ENCODE measurements around the gene SMAP2.

The SMAP2 gene

DNA sequence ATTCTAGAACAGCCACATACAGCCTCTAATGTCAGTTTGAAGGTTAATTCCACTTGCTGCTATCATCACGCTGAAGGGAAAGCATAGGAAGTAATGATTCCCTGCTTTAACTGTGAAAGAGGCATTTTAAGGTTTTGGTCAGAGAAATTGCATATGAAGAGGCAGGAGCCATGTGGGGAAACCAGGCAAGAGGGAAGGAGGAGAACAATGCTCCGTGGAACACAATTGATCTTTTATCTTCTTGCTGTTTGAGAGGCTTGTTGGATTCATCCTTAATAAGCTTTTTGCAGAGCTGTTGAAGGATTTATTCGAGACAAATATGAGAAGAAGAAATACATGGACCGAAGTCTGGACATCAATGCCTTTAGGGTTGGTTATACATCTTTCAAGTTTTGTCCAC is 35.9 kb downstream of the SMAP2 start:
- H3K9me3 ChIP-seq (replicated peaks; ENCODE audit: low read length), result no peaks in the 10 kb centered on the region
- no peaks in the 10 kb centered on the region for H3K4me1 ChIP-seq (ENCODE audit: control insufficient read depth, insufficient read depth, low read length)
- H3K9ac ChIP-seq (ENCODE audit: low read depth, low read length), result no peak overlapping the region
- H3K27me3 ChIP-seq (ENCODE audit: control insufficient read depth, insufficient read depth, low read length), result no peaks in the 10 kb centered on the region
- H3K4me3 ChIP-seq (ENCODE audit: low read length), result no peak overlapping the region
- no peak overlapping the region for H3K4me2 ChIP-seq (ENCODE audit: low read length)
- peaks cover 8% of the 10 kb centered on the region for H3K36me3 ChIP-seq (ENCODE audit: insufficient read depth, low read length)

DNA sequence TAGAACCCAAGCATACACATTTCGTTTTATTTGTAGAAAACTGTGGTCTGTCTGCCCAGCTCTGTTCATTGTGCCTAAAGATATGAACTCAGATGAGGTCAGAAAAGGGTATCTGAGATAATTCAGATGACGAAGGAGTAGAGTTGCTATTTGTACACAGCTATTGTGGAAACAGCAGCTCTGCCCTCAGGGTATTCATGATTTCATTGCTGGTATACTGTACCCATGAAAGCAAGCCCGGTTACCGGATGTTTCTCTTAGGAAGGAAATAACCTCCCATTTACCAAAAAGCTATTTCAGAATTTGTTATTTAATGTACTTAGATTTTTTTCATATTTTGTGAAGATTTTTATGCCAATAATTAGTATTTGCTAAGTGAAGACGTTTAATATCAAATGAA is 37.8 kb downstream of the SMAP2 start:
- H3K4me1 ChIP-seq (ENCODE audit: control insufficient read depth, insufficient read depth, low read length), result no peaks in the 10 kb centered on the region
- H3K9me3 ChIP-seq (replicated peaks; ENCODE audit: low read length), result no peaks in the 10 kb centered on the region
- H3K27me3 ChIP-seq (ENCODE audit: control insufficient read depth, insufficient read depth, low read length), result no peaks in the 10 kb centered on the region
- H3K4me3 ChIP-seq (ENCODE audit: low read length), result no peak overlapping the region
- peaks cover 18% of the 10 kb centered on the region for H3K36me3 ChIP-seq (ENCODE audit: insufficient read depth, low read length)
- no peak overlapping the region for H3K4me2 ChIP-seq (ENCODE audit: low read length)
- no peak overlapping the region for H3K9ac ChIP-seq (ENCODE audit: low read depth, low read length)

DNA sequence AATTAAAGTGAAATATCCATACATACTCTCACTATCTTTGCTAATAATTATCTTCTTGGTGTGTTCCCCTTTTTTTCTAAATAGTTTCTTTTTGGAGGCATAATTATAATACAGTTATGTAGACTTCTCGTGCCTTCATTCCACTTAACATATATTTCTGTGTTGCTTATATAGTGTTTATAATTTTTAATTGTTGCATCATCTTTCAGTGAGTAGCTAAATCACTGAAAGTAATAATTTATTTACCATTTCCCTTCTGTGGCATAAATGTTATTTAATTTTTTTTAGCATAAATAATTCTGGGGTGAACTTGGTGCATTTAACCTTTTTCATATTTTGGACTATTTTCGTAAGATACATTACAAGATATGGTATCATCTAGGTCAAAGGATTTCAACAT is 38.3 kb downstream of the SMAP2 start:
- Histone ChIP-seq H3K36me3 (ENCODE audit: insufficient read depth, low read length) (peaks cover 24% of the 10 kb centered on the region), H3K27me3 (ENCODE audit: control insufficient read depth, insufficient read depth, low read length) (no peaks in the 10 kb centered on the region), H3K4me2 (ENCODE audit: low read length) (no peak overlapping the region), H3K9ac (ENCODE audit: low read depth, low read length) (no peak overlapping the region), H3K9me3 (replicated peaks; ENCODE audit: low read length) (no peaks in the 10 kb centered on the region), H3K4me3 (ENCODE audit: low read length) (no peak overlapping the region), H3K4me1 (ENCODE audit: control insufficient read depth, insufficient read depth, low read length) (no peaks in the 10 kb centered on the region)

DNA sequence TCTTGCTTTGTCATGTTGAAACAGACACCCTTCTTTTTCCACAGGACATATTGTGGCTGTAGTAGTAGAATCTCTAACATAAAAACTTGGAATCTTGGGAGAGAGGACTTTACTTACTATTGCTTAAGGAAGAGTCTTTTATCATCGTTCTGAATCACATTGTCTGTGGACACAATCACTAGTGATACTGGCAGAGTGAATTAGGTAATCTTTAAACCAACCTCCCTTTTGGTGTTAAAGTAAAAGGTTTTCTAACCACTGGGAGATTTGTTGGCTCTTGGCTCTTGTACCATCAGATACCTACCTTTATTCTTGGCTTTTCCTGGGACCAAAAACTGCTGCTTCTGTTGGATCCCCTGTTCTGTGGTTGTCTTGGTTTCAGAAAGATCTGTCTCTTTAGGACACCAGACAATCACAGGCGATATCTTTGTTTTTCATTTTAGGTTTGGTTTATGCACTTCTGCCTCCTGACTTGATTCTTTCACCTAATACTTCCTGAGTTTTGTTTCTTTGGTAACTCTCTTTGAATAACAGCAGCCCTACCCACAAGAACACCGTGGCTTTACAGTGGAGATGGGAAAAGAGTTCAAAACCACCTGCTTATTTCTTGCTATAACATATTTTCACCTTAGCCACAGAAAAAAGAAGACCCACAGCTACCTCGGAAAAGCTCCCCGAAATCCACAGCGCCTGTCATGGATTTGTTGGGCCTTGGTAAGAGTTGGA is 40.2 kb downstream of the SMAP2 start:
- no peak overlapping the region for H3K9ac ChIP-seq (ENCODE audit: low read depth, low read length)
- no peaks in the 10 kb centered on the region for H3K4me1 ChIP-seq (ENCODE audit: control insufficient read depth, insufficient read depth, low read length)
- no peaks in the 10 kb centered on the region for H3K27me3 ChIP-seq (ENCODE audit: control insufficient read depth, insufficient read depth, low read length)
- peaks cover 40% of the 10 kb centered on the region for H3K36me3 ChIP-seq (ENCODE audit: insufficient read depth, low read length)
- no peak overlapping the region for H3K4me3 ChIP-seq (ENCODE audit: low read length)
- H3K4me2 ChIP-seq (ENCODE audit: low read length), result no peak overlapping the region
- no peaks in the 10 kb centered on the region for H3K9me3 ChIP-seq (replicated peaks; ENCODE audit: low read length)

DNA sequence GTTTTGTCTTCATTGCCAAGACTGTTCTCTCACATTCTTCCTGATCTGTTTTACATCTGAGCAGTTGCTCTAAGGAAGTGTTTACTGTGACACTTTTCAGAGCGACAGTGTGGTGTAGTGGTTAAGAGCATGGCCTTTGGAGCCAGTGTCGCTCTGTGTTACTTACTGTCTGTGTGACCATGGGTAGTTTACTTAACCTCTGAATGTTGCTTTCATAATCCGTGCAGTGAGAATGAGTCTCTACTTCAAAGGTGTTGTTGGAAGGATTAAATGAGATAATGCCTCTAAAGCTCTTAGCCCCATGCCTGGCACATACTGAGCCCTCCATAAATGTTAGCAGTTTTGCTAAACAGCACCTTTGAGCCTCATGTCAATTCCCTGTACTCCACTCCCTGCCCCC is 40.8 kb downstream of the SMAP2 start:
- no peaks in the 10 kb centered on the region for H3K9me3 ChIP-seq (replicated peaks; ENCODE audit: low read length)
- peaks cover 41% of the 10 kb centered on the region for H3K36me3 ChIP-seq (ENCODE audit: insufficient read depth, low read length)
- H3K4me2 ChIP-seq (ENCODE audit: low read length), result no peak overlapping the region
- H3K9ac ChIP-seq (ENCODE audit: low read depth, low read length), result no peak overlapping the region
- H3K4me1 ChIP-seq (ENCODE audit: control insufficient read depth, insufficient read depth, low read length), result no peaks in the 10 kb centered on the region
- no peaks in the 10 kb centered on the region for H3K27me3 ChIP-seq (ENCODE audit: control insufficient read depth, insufficient read depth, low read length)
- no peak overlapping the region for H3K4me3 ChIP-seq (ENCODE audit: low read length)

DNA sequence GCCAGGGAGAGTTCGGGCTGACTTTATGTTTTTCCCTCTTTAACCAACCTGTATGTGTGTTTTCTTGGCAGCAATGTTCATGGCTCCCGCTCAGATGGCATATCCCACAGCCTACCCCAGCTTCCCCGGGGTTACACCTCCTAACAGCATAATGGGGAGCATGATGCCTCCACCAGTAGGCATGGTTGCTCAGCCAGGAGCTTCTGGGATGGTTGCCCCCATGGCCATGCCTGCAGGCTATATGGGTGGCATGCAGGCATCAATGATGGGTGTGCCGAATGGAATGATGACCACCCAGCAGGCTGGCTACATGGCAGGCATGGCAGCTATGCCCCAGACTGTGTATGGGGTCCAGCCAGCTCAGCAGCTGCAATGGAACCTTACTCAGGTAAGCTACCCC is 43.2 kb downstream of the SMAP2 start:
- Histone ChIP-seq H3K9ac (ENCODE audit: low read depth, low read length) (no peak overlapping the region), H3K36me3 (ENCODE audit: insufficient read depth, low read length) (peaks cover 43% of the 10 kb centered on the region), H3K4me2 (ENCODE audit: low read length) (no peak overlapping the region), H3K4me3 (ENCODE audit: low read length) (no peak overlapping the region), H3K27me3 (ENCODE audit: control insufficient read depth, insufficient read depth, low read length) (no peaks in the 10 kb centered on the region), H3K4me1 (ENCODE audit: control insufficient read depth, insufficient read depth, low read length) (no peaks in the 10 kb centered on the region), H3K9me3 (replicated peaks; ENCODE audit: low read length) (no peaks in the 10 kb centered on the region)

DNA sequence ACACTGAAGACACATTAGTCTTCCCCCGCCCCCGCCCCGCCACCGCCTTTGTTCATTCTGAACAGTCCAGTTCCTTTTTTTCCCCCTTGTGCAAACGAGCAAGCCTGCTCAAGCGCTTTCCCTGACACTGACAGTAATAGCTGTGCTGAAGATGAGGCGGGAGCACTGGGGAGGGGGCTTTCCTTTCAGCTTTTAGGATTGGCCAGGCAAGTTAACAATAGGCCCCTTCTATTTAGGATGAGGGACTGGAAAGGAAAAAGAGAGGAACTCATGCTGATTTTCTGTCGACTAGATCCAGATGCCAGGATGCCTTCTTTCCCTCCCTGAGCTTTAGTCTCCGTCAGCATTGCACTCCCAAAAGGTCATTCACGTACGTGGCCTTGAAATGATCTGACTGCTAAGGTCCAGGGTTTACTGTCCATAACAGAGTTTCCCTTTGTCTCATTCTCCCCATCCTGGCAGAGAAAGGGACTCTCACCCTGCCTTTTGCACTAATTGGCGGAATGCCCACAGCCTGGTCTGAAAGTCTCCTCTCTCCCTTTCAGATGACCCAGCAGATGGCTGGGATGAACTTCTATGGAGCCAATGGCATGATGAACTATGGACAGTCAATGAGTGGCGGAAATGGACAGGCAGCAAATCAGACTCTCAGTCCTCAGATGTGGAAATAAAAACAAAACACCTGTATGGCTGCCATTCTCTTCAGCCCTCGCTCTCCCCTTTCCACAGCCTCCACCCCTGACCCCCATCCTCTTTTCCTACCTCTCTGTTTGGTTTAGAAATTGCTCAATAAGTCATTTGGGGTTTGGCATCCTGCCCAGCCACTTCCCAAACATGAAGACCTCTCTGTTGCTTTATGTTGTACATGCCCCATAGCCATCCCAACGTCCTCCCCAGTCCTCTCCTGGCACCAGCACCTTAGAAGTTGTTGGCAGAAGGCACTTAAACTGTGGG is 48.2 kb downstream of the SMAP2 start:
- H3K9ac ChIP-seq (ENCODE audit: low read depth, low read length), result no peak overlapping the region
- H3K4me2 ChIP-seq (ENCODE audit: low read length), result no peak overlapping the region
- no peaks in the 10 kb centered on the region for H3K27me3 ChIP-seq (ENCODE audit: control insufficient read depth, insufficient read depth, low read length)
- no peak overlapping the region for H3K4me3 ChIP-seq (ENCODE audit: low read length)
- H3K36me3 ChIP-seq (ENCODE audit: insufficient read depth, low read length), result peaks cover 41% of the 10 kb centered on the region
- H3K4me1 ChIP-seq (ENCODE audit: control insufficient read depth, insufficient read depth, low read length), result no peaks in the 10 kb centered on the region
- H3K9me3 ChIP-seq (replicated peaks; ENCODE audit: low read length), result no peaks in the 10 kb centered on the region

DNA sequence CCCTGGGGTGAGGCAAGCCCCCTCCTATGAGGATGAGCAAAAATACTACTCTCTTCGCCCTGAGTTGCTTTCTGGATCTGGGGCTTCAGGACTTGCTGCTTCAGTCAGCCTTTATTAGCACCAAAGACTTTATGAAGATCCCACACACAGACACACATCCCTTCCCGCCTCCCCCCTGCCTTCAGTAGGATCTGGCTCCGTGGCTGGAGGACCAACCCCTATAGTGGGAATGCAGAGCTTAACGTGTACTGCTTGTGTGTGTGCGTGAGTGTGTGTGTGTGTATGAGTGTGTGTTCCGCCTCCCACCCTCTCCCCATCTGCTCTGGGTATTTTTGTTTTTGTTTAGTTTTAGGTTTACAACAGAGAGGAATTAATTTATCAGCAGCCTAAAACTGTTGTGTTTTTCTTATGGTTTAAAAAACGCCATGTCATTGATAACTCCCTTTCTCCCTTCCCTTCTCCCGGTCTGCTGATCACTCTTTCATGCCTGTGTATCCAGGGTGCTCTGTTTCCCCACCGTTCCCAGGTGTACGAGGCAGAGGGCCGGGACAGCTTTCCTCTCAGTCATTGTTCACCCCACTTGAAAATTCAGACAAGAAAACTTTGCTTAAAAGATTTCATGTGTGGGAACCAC is 49.2 kb downstream of the SMAP2 start:
- H3K9ac ChIP-seq (ENCODE audit: low read depth, low read length), result no peak overlapping the region
- H3K27me3 ChIP-seq (ENCODE audit: control insufficient read depth, insufficient read depth, low read length), result no peaks in the 10 kb centered on the region
- H3K9me3 ChIP-seq (replicated peaks; ENCODE audit: low read length), result no peaks in the 10 kb centered on the region
- no peak overlapping the region for H3K4me2 ChIP-seq (ENCODE audit: low read length)
- no peaks in the 10 kb centered on the region for H3K4me1 ChIP-seq (ENCODE audit: control insufficient read depth, insufficient read depth, low read length)
- peaks cover 31% of the 10 kb centered on the region for H3K36me3 ChIP-seq (ENCODE audit: insufficient read depth, low read length)
- H3K4me3 ChIP-seq (ENCODE audit: low read length), result no peak overlapping the region

DNA sequence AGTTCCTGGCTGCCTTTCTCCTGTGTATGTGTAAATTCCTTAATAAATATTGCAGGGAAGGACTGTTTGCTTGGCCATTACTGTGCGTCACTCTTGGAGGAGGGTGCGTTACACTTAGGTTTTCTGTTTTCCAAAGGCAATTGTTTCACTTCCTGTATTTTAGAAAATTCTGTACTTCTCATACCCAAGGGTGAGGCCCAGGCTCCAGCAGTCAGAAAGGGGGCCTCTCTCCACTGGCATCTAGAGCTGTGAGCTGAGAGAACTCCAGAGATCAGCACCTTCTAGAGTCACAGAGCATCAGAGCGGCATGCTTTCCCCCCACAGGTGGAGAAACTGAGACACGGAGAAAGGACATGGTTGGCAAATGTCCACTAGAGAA is 49.7 kb downstream of the SMAP2 start:
- no peak overlapping the region for H3K9ac ChIP-seq (ENCODE audit: low read depth, low read length)
- peaks cover 26% of the 10 kb centered on the region for H3K36me3 ChIP-seq (ENCODE audit: insufficient read depth, low read length)
- H3K27me3 ChIP-seq (ENCODE audit: control insufficient read depth, insufficient read depth, low read length), result no peaks in the 10 kb centered on the region
- H3K4me2 ChIP-seq (ENCODE audit: low read length), result no peak overlapping the region
- no peaks in the 10 kb centered on the region for H3K9me3 ChIP-seq (replicated peaks; ENCODE audit: low read length)
- H3K4me3 ChIP-seq (ENCODE audit: low read length), result no peak overlapping the region
- H3K4me1 ChIP-seq (ENCODE audit: control insufficient read depth, insufficient read depth, low read length), result no peaks in the 10 kb centered on the region

DNA sequence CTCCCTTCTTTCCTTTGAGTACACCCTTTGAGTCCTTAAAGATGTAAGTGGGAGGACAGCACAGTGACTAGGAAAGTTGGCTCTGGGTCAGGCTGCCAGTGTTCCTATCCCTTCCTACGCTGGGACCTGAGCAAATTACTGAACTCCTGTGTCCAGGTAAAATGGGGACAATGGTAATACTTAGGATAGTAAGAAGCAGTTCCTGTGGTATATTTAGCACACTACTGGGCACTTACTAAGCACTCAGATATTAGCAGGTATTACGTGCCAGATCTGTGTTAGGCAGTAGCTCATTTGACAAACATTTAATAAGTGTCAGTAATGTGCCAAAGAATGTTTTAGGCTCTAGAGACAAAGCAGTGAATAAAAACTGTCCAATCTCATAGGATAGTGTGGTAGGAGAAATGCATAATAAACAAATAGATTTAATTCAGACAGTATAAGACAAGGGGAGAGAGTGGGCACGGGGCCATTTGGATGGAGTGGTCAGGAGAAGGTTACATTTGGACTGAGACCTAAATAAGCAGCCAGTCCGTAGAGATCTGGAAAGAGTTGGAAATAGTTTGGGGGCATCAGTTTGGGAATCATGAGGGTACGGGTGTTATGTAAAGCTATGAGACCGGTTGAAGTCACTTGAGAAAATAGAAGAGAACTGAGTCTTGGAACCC is 50.6 kb downstream of the SMAP2 start:
- Histone ChIP-seq H3K9me3 (replicated peaks; ENCODE audit: low read length) (no peaks in the 10 kb centered on the region), H3K27me3 (ENCODE audit: control insufficient read depth, insufficient read depth, low read length) (no peaks in the 10 kb centered on the region), H3K4me3 (ENCODE audit: low read length) (no peak overlapping the region), H3K9ac (ENCODE audit: low read depth, low read length) (no peak overlapping the region), H3K36me3 (ENCODE audit: insufficient read depth, low read length) (peaks cover 19% of the 10 kb centered on the region), H3K4me2 (ENCODE audit: low read length) (no peak overlapping the region), H3K4me1 (ENCODE audit: control insufficient read depth, insufficient read depth, low read length) (no peaks in the 10 kb centered on the region)

DNA sequence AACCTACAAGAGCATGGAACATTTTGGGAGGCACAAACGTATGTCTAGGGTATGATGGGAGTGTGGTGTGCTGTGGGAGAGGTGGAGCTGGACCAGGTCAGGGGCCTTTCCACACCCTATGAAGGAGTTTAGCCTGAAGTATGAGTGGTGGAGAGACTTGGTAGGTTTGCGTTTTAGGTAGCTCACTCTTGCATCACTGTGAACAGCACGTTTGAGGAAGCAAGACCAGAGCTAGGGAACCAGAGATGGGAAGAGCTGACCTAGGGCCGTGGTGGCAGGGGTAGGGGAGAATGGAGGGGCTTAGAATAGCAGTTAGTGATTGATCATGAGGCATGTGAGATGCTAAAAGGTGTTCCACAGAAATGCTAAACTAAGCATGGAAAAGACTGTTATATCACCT is 51.7 kb downstream of the SMAP2 start:
- no peaks in the 10 kb centered on the region for H3K9me3 ChIP-seq (replicated peaks; ENCODE audit: low read length)
- no peak overlapping the region for H3K4me3 ChIP-seq (ENCODE audit: low read length)
- no peak overlapping the region for H3K9ac ChIP-seq (ENCODE audit: low read depth, low read length)
- H3K4me2 ChIP-seq (ENCODE audit: low read length), result no peak overlapping the region
- H3K36me3 ChIP-seq (ENCODE audit: insufficient read depth, low read length), result peaks cover 19% of the 10 kb centered on the region
- H3K4me1 ChIP-seq (ENCODE audit: control insufficient read depth, insufficient read depth, low read length), result no peaks in the 10 kb centered on the region
- H3K27me3 ChIP-seq (ENCODE audit: control insufficient read depth, insufficient read depth, low read length), result no peaks in the 10 kb centered on the region
